Liver (tissue), 9 donors: ENCODE results near the gene APOBEC3G. TPM values are rescaled to one million over a fixed set of nuclear protein-coding genes. Genes with fewer than 3 reads are reported as not detected.
"Not testable (repeated sequence)": the region's sequence is repeated elsewhere in the genome, so short reads cannot be mapped to it uniquely, and the experiment has no call there.

Experiments
- DNase-seq: peaks from one replicate; pipeline ENCODE4 v3.0.0-alpha.2; 2017; ENCODE audit warnings: low spot score
- H3K27ac ChIP-seq, 2 donors: one replicate each; pipeline ENCODE4 v1.7.0; 2013; ENCODE audit warnings: inconsistent platforms in 2 of 2, low read length in 2 of 2, control low read depth in 1 of 2, low read depth in 1 of 2, mild to moderate bottlenecking in 1 of 2
- H3K27me3 ChIP-seq, 4 donors: one replicate each; pipeline versions ENCODE4 v1.6.1 to v1.7.0; 2013; ENCODE audit warnings: low read length in 3 of 4, inconsistent platforms in 1 of 4, mild to moderate bottlenecking in 1 of 4, moderate library complexity in 1 of 4; ENCODE audit not compliant: control insufficient read depth in 4 of 4, insufficient read depth in 4 of 4
- H3K36me3 ChIP-seq, 4 donors: one replicate each; pipeline versions ENCODE4 v1.6.1 to v1.7.0; 2013; ENCODE audit warnings: low read length in 3 of 4, mild to moderate bottlenecking in 3 of 4, low read depth in 1 of 4, moderate library complexity in 1 of 4; ENCODE audit not compliant: control insufficient read depth in 4 of 4, insufficient read depth in 3 of 4
- H3K4me1 ChIP-seq, 4 donors: one replicate each; pipeline versions ENCODE4 v1.6.1 to v1.7.0; 2013; ENCODE audit warnings: low read length in 3 of 4, mild to moderate bottlenecking in 3 of 4, moderate library complexity in 1 of 4; ENCODE audit not compliant: control insufficient read depth in 4 of 4, insufficient read depth in 4 of 4
- H3K4me3 ChIP-seq, 3 donors: one replicate each; pipeline versions ENCODE4 v1.6.1 to v1.7.0; 2013; ENCODE audit warnings: low read length in 3 of 3, control low read depth in 1 of 3, low read depth in 1 of 3, mild to moderate bottlenecking in 1 of 3
- H3K9ac ChIP-seq, 2 donors: one replicate each; pipeline ENCODE4 v1.7.0; 2013; ENCODE audit warnings: low read length in 2 of 2, mild to moderate bottlenecking in 2 of 2, moderate library complexity in 2 of 2, control low read depth in 1 of 2, low read depth in 1 of 2
- H3K9me3 ChIP-seq, 4 donors: one replicate each; pipeline versions ENCODE4 v1.6.1 to v1.7.0; 2013; ENCODE audit warnings: low read length in 3 of 4; ENCODE audit not compliant: control insufficient read depth in 4 of 4
- ATF3 ChIP-seq: IDR thresholded peaks from 2 replicates; pipeline ENCODE4 v1.6.1; 2016; ENCODE audit warnings: antibody characterized with exemption
- EGR1 ChIP-seq, 2 donors: IDR thresholded peaks; 2 replicates each; pipeline ENCODE4 v1.6.1; 2016 to 2018; ENCODE audit warnings: antibody characterized with exemption in 2 of 2, low read depth in 2 of 2
- FOXA2 ChIP-seq: IDR thresholded peaks from 2 replicates; pipeline ENCODE4 v1.6.1; 2016; ENCODE audit warnings: antibody characterized with exemption
- GABPA ChIP-seq, 2 donors: IDR thresholded peaks in 1 of 2; conservative IDR thresholded peaks in 1 of 2; 2 replicates each; pipeline ENCODE4 v1.6.1; 2016; ENCODE audit warnings: antibody characterized with exemption in 2 of 2, mild to moderate bottlenecking in 1 of 2, moderate library complexity in 1 of 2
- HNF4A ChIP-seq, 2 donors: conservative IDR thresholded peaks; 2 replicates each; pipeline ENCODE4 v1.6.1; 2016; ENCODE audit warnings: antibody characterized with exemption in 2 of 2, mild to moderate bottlenecking in 2 of 2
- HNF4G ChIP-seq: IDR thresholded peaks from 2 replicates; pipeline ENCODE4 v1.6.1; 2016; ENCODE audit warnings: antibody characterized with exemption
- JUND ChIP-seq, 2 donors: IDR thresholded peaks; 2 replicates each; pipeline ENCODE4 v1.6.1; 2016; ENCODE audit warnings: antibody characterized with exemption in 2 of 2
- NR2F2 ChIP-seq: IDR thresholded peaks from 2 replicates; pipeline ENCODE4 v1.6.1; 2016; ENCODE audit warnings: antibody characterized with exemption
- RAD21 ChIP-seq, 2 donors: IDR thresholded peaks; 2 replicates each; pipeline ENCODE4 v1.6.1; 2016; ENCODE audit warnings: antibody characterized with exemption in 2 of 2, mild to moderate bottlenecking in 2 of 2
- REST ChIP-seq: IDR thresholded peaks from 2 replicates; pipeline ENCODE4 v1.6.1; 2016; ENCODE audit warnings: antibody characterized with exemption, mild to moderate bottlenecking
- TAF1 ChIP-seq: conservative IDR thresholded peaks from 2 replicates; pipeline ENCODE4 v1.6.1; 2016; ENCODE audit warnings: antibody characterized with exemption, mild to moderate bottlenecking
- YY1 ChIP-seq: IDR thresholded peaks from 2 replicates; pipeline ENCODE4 v1.6.1; 2016; ENCODE audit warnings: antibody characterized with exemption, mild to moderate bottlenecking
- ZBTB33 ChIP-seq: IDR thresholded peaks from 2 replicates; pipeline ENCODE4 v1.6.1; 2016; ENCODE audit warnings: antibody characterized with exemption
- WGBS: extraction: QIAGEN DNeasy Blood & Tissue Kit; methylation state at CpG from one replicate; pipeline ENCODE4 v1.1.7; 2013; 5-methylcytosine and 5-hydroxymethylcytosine counted together
- polyA plus RNA-seq, 2 donors: library from polyadenylated mRNA; stranded (reverse) in 1 of 2; unstranded in 1 of 2; fragments of 200-250 nt in 1 of 2; fragments of >200 nt in 1 of 2; fragmentation: Nextera tagmentation in 1 of 2; extraction: Ambion mirVana in 1 of 2; gene quantifications; one replicate each; pipeline versions ENCODE4 v1.2.1 to v1.2.3, GENCODE V29; 2013 to 2015
- total RNA-seq, 2 donors: library from RNA; depleted of rRNA; stranded (reverse); fragments of >200 nt; gene quantifications; one replicate each; pipeline ENCODE4 v1.2.3, GENCODE V29; 2014
- donor health status: healthy.
- donor health status: healthy.
- donor health status: healthy.
- donor health status: healthy.
- donor health status: healthy.

APOBEC3G gene
- total and polyA plus RNA-seq, 4 donors: 1.9 to 9.2 (median 2.9) TPM

GRCh38 chr22:39078329-39078728, 1.3 kb downstream of the APOBEC3G start:
- DNase-seq: no peak
- no peaks in the 10 kb centered on the region for H3K9me3 ChIP-seq
- H3K9ac ChIP-seq: no peak overlapping the region
- no peak overlapping the region for H3K4me3 ChIP-seq
- TF ChIP-seq JUND (IDR thresholded peaks at IDR 0.05) (no peak), REST (no peak), GABPA (IDR thresholded peaks at IDR 0.05 in 1 of 2, conservative IDR thresholded peaks at IDR 0.05 in 1 of 2) (no peak), TAF1 (no peak), YY1 (no peak), RAD21 (IDR thresholded peaks at IDR 0.05) (no peak), ATF3 (no peak), FOXA2 (no peak), HNF4A (conservative IDR thresholded peaks at IDR 0.05) (no peak), HNF4G (no peak), EGR1 (IDR thresholded peaks at IDR 0.05; ENCODE audit: low read depth in 2 of 2) (no peak), ZBTB33 (no peak), NR2F2 (no peak)
- 91% methylated on average over 8 of the region's 8 CpGs for WGBS
- peaks cover 0 to 2% (median 0%) of the 10 kb centered on the region in 4 donors for H3K4me1 ChIP-seq
- H3K36me3 ChIP-seq: no peaks in the 10 kb centered on the region
- H3K27me3 ChIP-seq: no peaks in the 10 kb centered on the region
- no peak overlapping the region for H3K27ac ChIP-seq

GRCh38 chr22:39079054-39079637, 2.1 kb downstream of the APOBEC3G start:
- 89% methylated on average over 21 of the region's 24 CpGs for WGBS
- H3K4me1 ChIP-seq, H3K27ac ChIP-seq, H3K9ac ChIP-seq, H3K4me3 ChIP-seq, H3K27me3 ChIP-seq, H3K36me3 ChIP-seq, H3K9me3 ChIP-seq, DNase-seq: not testable (repeated sequence)
